Left renal pelvis (tissue), 4 donors: Measurements from ENCODE around the gene FPR1. TPM values are rescaled to one million over a fixed set of nuclear protein-coding genes. Genes with fewer than 3 reads are reported as not detected.
A peak's percentile ranks its signal among the peaks of the same experiment; 100 is the strongest.

Experiments
- DNase-seq, 4 donors: peaks; one replicate each; pipeline ENCODE4 v3.0.0-alpha.2; 2013; ENCODE audit warnings: low read depth in 4 of 4, low spot score in 3 of 4
- polyA plus RNA-seq, 4 donors: library from polyadenylated mRNA; unstranded; fragments of 120-200 nt; gene quantifications; one replicate each; pipeline ENCODE4 v1.2.1, GENCODE V29; 2013; ENCODE audit not compliant: insufficient read length in 4 of 4

The FPR1 gene
- polyA plus RNA-seq, 4 donors, result 0.80 to 5.2 (median 2.4) TPM

DNA sequence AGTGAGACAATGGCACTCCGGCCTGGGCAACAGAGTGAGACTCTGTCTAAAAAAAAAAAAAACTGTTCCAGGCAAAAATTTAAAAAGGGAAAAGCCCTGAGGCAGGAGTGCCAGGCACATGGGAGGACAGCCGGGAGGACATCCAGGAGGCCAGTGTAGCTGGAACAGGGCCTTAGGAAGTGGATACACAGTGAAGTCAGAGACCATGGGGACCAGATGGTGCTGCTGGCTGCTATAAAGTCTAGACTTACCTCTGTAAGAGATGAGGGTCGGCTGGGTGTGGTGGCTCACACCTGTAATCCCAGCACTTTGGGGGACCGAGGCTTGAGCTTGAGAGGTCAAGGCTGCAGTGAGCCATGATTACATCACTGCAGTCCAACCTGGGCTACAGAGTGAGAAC, 42.9 kb downstream of the FPR1 start:
- DNase-seq, result no peak

- DNase-seq, result no peak
Measured at GRCh38 chr19:51706885-51707284, 44.8 kb downstream of the FPR1 start.

DNA sequence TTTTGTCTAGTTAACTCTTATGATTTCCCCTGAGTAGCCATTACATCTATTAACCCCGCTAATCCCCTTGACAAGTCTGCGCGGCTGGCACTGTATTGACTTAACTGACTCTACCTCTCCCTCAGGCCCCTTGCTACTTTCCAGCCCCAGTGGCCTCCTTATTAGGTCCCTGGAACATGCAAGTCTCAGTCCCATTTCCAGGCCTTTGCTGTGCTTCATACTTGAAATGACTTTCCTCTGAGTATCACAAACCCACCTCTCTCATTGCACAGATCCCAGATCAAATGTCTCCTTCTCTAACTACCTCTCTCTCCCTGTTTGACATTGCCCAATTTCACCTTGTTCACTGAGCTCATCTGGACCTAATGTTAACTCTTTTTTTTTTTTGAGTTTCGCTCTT, 45.4 kb downstream of the FPR1 start:
- no peak for DNase-seq

GRCh38 chr19:51704626-51705025, 47.1 kb downstream of the FPR1 start:
- no peak for DNase-seq

DNA sequence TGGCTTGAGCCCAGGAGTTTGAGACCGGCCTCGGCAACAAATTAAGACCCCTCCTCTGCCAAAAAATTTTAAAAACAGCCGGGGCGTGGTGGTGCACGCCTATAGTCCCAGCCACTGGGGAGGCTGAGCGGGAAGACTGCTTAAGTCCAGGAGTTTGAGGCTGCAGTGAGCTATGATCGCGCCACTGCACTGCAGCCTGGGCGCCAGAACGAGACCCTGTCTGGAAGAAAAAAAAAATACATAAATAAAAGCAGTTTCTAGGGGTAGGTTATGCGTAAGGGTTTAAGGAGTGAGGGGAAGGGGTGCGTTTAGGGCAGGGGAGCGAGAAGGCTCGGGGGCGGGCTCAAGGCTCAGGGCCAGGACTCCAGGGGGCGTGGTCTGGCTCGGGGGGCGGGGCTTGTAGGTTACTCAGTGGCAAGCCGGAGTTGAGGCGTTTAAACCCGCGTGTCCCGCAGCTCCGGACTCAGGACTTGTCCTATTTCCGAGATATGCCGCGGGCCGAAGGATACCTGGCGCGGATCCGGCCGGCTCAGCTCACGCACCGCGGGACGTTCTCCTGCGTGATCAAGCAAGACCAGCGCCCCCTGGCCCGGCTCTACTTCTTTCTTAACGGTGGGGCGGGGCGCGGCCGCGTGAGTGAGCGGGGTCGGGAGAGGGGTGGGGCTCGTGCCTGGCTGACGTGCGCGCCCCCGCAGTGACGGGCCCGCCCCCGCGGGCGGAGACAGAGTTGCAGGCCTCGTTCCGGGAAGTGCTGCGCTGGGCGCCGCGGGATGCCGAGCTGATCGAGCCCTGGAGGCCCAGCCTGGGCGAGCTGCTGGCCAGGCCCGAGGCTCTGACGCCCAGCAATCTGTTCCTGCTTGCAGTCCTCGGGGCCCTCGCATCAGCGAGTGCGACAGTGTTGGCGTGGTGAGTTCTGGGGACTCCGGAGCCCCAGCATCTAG, 47.8 kb downstream of the FPR1 start:
- peak; percentile 84 to 90 (median 88) for DNase-seq

DNA sequence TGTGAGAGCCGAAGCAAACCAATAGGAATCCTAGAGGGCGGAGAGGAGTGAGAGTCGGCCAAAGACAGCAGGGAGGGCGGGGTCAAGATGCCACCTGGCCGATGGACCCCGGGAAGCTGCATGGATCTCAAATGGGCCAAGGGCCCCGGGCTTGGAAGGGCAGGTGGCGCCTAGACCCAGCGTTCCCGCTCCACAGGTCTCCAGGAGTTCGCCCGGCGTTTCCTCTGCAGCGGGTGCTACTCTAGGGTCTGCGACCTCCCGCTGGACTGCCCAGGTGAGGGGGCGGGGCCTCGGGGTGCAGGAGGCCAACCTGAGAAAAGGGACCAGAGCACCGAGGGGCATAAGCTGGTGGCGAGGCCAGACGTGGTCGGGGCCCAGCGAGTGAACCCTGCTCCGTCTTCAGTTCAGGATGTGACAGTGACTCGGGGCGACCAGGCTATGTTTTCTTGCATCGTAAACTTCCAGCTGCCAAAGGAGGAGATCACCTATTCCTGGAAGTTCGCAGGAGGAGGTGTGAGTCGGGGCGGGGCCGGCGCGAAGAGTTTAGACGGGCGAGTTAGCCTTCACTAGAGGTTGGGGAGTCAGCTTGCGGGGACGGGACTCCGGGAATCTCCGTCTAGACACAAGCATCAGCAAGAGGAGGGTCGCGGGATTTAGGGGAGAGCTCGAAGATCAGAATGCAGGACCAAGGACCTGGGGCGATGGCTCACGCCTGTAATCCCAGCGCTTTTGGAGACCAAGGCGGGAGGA, 48.7 kb downstream of the FPR1 start:
- no peak for DNase-seq

GRCh38 chr19:51702103-51702824, 49.4 kb downstream of the FPR1 start:
- DNase-seq, result peak in 3 of 4 donors; percentile 36 to 42 (median 41)

DNA sequence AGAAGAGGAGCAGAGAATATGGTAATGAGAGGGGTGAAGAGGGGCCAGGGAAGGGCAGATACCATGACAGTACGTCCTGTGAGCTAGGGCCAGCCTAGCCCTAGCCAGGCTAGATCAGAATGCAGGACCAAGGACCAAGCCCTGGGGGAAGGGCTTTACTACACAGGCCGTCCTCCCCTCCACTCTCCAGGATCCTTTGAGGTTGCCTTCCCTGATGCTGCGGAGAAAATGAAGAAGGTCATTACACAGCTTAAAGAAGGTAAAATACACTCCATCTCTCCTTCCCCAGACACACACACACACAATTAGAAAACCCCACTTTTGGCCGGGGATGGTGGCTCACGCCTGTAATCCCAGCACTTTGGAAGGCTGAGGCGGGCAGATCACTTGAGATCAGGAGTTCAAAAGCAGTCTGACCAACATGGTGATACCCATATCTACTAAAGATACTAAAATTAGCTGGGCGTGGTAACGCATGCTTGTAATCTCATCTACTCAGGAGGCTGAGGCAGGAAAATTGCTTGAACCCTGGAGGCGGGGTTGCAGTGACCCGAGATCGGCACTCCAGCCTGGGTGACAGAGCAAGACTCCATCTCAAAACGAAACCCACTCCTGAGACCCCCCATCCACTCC, 50.1 kb downstream of the FPR1 start:
- no peak for DNase-seq

DNA sequence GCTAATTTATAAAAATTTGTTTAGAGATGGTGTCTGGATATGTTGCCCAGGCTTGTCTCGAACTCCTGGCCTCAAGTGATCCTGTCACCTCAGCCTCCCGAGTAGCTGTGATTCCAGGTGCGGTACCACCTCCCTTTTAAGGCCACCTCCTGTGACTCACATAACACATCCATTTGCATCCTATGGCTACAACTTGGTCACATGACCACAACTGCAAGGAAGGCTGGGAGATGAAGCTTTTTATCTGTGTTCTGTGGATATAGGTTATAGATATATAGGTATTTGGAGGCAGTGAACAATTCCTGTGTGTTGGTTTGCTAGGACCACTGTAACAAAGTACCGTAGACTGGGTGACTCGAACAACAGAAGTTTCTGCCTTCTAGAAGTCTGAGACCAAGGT, 52.5 kb downstream of the FPR1 start:
- no peak for DNase-seq

- DNase-seq, result no peak
Measured at GRCh38 chr19:51698296-51698695, 53.4 kb downstream of the FPR1 start.

GRCh38 chr19:51697169-51697776, 54.4 kb downstream of the FPR1 start:
- no peak for DNase-seq

GRCh38 chr19:51696606-51697005, 55.1 kb downstream of the FPR1 start:
- no peak for DNase-seq

Other genes starting within 250 kb of the FPR1 start
- gene SIGLEC6, start 220.2 kb downstream of the FPR1 start, polyA plus RNA-seq, result under 1 TPM in 2 of 4 donors, not detected in 2; 0.14 to 0.23 TPM
- 10 to 100 TPM; 16.6 to 19.8 (median 18.3) TPM for gene ZNF175, start 180.6 kb downstream of the FPR1 start, polyA plus RNA-seq
- under 1 TPM in 3 of 4 donors, not detected in 1; 0.37 to 0.62 (median 0.57) TPM for gene SIGLEC5, start 121.5 kb downstream of the FPR1 start, polyA plus RNA-seq
- gene SIGLEC14, start 105.1 kb downstream of the FPR1 start, polyA plus RNA-seq, result 1 to 10 TPM in 2 of 4 donors, under 1 TPM in 2; 0.15 to 1.5 (median 0.91) TPM
- 10 to 100 TPM; 12.9 to 29.4 (median 16.6) TPM for gene SPACA6, start 58.5 kb downstream of the FPR1 start, polyA plus RNA-seq
- under 1 TPM in 2 of 4 donors, not detected in 2; 0.09 to 0.37 TPM for gene HAS1, start 27.9 kb downstream of the FPR1 start, polyA plus RNA-seq
- under 1 TPM; 0.11 to 0.68 (median 0.34) TPM for gene FPR2, start 9.3 kb upstream of the FPR1 start, polyA plus RNA-seq
- 1 to 10 TPM in 1 of 4 donors, under 1 TPM in 3; 0.27 to 1.2 (median 0.51) TPM for gene FPR3, start 43.3 kb upstream of the FPR1 start, polyA plus RNA-seq
- gene ZNF577, start 136.1 kb upstream of the FPR1 start, polyA plus RNA-seq, result 10 to 100 TPM; 31.1 to 48.6 (median 44.1) TPM
- gene ZNF649, start 153.1 kb upstream of the FPR1 start, polyA plus RNA-seq, result 10 to 100 TPM; 20.0 to 30.6 (median 26.9) TPM
- 10 to 100 TPM; 11.9 to 16.2 (median 12.5) TPM for gene ZNF613, start 175.6 kb upstream of the FPR1 start, polyA plus RNA-seq
- gene ZNF350, start 235.0 kb upstream of the FPR1 start, polyA plus RNA-seq, result 10 to 100 TPM; 15.4 to 21.1 (median 19.8) TPM